Central memory CD8-positive, alpha-beta T cell (primary cell): Measurements from ENCODE around the gene REX1BD.
A peak's percentile ranks its signal among the peaks of the same experiment; 100 is the strongest.

Source experiments
- ATAC-seq: fragments of 150-1000 bp; cut with Tn5 transposase; replicated peaks from 2 replicates; pipeline ENCODE4 v1.10.0; 2022; ENCODE audit warnings: mild to moderate bottlenecking, moderate FRiP score, moderate number of reproducible peaks; ENCODE audit not compliant: poor library complexity, severe bottlenecking; ENCODE audit errors: extremely low read depth
- DNase-seq, 2 donors: peaks; one replicate each; pipeline ENCODE4 v3.0.0; 2021; ENCODE audit warnings: low spot score in 2 of 2
- H3K27ac Mint-ChIP-seq: one replicate; pipeline ENCODE4 v1.8.0; 2022; ENCODE audit warnings: low read depth, mild to moderate bottlenecking, moderate library complexity, mixed read lengths
- H3K27me3 Mint-ChIP-seq: one replicate; pipeline ENCODE4 v1.8.0; 2022; ENCODE audit warnings: mixed read lengths
- H3K36me3 Mint-ChIP-seq: one replicate; pipeline ENCODE4 v1.8.0; 2022; ENCODE audit warnings: mild to moderate bottlenecking, moderate library complexity, mixed read lengths; ENCODE audit not compliant: insufficient read depth
- H3K4me1 Mint-ChIP-seq: one replicate; pipeline ENCODE4 v1.8.0; 2022; ENCODE audit warnings: mixed read lengths
- H3K4me3 Mint-ChIP-seq: one replicate; pipeline ENCODE4 v1.8.0; 2022; ENCODE audit warnings: mild to moderate bottlenecking, moderate library complexity, mixed read lengths
- H3K9me3 Mint-ChIP-seq: one replicate; pipeline ENCODE4 v1.8.0; 2022; ENCODE audit warnings: mixed read lengths

REX1BD gene

GRCh38 chr19:18558604-18559003 is 30.0 kb upstream of the REX1BD start:
- H3K9me3 Mint-ChIP-seq = no peaks in the 10 kb centered on the region
- H3K27me3 Mint-ChIP-seq = no peaks in the 10 kb centered on the region
- no peak for ATAC-seq
- DNase-seq = no peak
- peak overlapping the region; percentile 91 for H3K27ac Mint-ChIP-seq
- peaks cover 25% of the 10 kb centered on the region for H3K4me1 Mint-ChIP-seq
- H3K4me3 Mint-ChIP-seq = peak overlapping the region; percentile 92
- H3K36me3 Mint-ChIP-seq = peaks cover 22% of the 10 kb centered on the region

- Mint-ChIP-seq H3K4me1 (peaks cover 25% of the 10 kb centered on the region), H3K36me3 (peaks cover 32% of the 10 kb centered on the region), H3K9me3 (no peaks in the 10 kb centered on the region), H3K27me3 (no peaks in the 10 kb centered on the region), H3K27ac (peak overlapping the region; percentile 29), H3K4me3 (peak overlapping the region; percentile 31)
- no peak for DNase-seq
- ATAC-seq = no peak
These were observed 28.9 kb upstream of the REX1BD start for GRCh38 chr19:18559685-18560084.

DNA sequence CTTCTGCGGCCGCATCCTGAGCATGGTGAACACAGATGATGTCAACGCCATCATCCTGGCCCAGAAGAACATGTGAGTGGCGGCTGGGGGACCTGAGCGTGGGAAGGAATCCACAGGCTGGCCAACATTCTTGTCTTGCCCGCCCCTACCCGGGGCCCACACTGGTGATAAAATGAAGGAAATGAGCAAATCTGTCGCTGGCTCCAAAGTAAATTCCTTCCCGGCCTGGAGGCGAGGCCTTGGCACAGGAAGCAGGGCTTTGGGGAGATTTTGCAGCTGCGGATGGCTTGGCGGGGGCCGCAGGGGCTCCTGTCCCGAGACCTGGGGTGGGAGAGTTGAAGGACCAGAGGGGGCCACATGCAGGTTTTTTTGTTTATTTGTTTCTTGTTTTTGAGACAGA is 26.5 kb upstream of the REX1BD start:
- ATAC-seq (no peak), DNase-seq (no peak)
- Mint-ChIP-seq H3K36me3 (peaks cover 51% of the 10 kb centered on the region), H3K27ac (no peak overlapping the region), H3K4me3 (no peak overlapping the region), H3K4me1 (peaks cover 25% of the 10 kb centered on the region), H3K27me3 (no peaks in the 10 kb centered on the region), H3K9me3 (no peaks in the 10 kb centered on the region)

DNA sequence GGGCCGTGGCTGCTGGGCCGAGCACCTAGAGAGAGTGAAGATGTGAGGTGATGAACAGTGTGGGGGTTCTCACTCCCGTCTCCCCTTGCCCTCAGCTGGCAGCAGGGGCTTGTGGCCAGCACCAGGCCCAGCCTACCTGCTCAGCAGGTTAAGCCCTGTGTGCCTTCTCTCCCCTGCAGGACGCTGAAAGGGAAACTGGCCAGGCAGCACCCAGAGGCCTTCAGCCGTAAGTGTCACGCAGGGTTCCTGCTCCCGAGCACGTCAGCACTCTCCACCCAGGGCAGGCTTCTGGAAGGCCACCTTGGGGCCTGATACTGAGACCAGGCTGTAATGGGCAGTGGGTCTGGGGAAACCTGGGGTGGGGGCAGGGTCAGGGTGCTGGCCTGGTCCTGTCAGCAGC is 21.6 kb upstream of the REX1BD start:
- Mint-ChIP-seq H3K4me3 (no peak overlapping the region), H3K27me3 (no peaks in the 10 kb centered on the region), H3K9me3 (no peaks in the 10 kb centered on the region), H3K27ac (no peak overlapping the region), H3K36me3 (peaks cover 51% of the 10 kb centered on the region), H3K4me1 (peaks cover 9% of the 10 kb centered on the region)
- ATAC-seq (no peak), DNase-seq (no peak)

DNA sequence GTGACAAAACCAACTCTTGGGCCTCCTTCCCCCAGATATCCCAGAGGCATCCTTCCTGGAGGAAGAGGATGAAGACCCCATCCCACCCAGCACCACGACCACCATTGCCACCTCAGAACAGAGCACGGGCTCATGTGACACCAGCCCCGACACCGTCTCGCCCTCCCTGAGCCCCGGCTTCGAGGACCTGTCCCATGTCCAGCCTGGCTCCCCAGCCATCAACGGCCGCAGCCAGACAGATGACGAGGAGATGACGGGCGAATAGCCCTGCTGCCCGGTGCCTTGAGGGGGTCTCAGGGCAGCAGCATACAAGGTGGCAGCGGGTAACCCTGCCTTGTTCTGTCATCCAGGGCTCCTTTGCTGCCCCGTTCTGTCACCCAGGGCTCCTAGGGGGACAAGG is 20.2 kb upstream of the REX1BD start:
- ATAC-seq = no peak
- no peaks in the 10 kb centered on the region for H3K9me3 Mint-ChIP-seq
- no peaks in the 10 kb centered on the region for H3K27me3 Mint-ChIP-seq
- H3K27ac Mint-ChIP-seq = no peak overlapping the region
- no peak for DNase-seq
- H3K4me3 Mint-ChIP-seq = no peak overlapping the region
- H3K4me1 Mint-ChIP-seq = peaks cover 23% of the 10 kb centered on the region
- H3K36me3 Mint-ChIP-seq = peaks cover 53% of the 10 kb centered on the region

DNA sequence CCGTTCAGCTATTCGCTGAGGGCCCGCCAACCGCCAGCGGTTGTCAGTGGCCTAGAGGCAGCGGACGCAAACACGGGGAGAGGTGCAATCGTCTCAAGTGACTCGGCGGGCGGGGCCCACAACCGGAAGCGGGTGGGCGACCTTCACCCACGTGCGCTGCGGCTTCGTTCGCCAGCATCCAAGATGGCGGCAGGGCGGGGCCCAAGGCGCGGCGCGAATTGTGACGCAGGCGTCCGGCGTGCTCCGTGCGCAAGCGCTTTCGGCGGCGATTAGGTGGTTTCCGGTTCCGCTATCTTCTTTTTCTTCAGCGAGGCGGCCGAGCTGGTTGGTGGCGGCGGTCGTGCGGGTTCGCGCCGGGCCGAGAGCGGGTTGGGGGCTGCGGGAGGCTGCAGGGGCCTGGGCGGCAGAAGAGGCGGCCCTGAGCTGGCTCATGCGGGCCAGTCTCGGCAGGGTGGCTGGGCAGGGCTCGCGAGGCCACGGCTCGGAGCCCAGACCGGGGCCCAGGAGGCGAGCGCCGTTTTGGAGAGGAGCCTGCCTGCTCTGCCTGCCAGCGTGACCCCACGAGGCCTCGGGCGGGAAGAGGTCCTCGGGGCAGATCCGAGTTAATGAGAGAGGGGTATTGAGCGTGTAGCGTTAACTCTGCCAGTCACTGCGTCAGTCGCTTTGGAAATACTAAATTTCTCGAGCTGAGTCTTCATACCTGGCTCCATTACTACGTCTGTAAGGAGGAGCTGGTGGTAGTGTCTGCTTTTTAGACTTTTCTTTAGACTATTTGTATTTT is 16.8 kb upstream of the REX1BD start, which contains the start of gene UBA52:
TSS of gene UBA52 (plus strand) at position 294 of the 781 bp plus-strand sequence. CDS start 1,444 bp downstream, outside the sequence.
- ATAC-seq = peak; percentile 96
- peak; percentile 99 for DNase-seq
- peak within 1 kb of the TSS; percentile 94 for H3K4me3 Mint-ChIP-seq
- peaks cover 25% of the 10 kb centered on the region for H3K4me1 Mint-ChIP-seq
- peaks cover 58% of the 10 kb centered on the region for H3K36me3 Mint-ChIP-seq
- H3K9me3 Mint-ChIP-seq = no peaks in the 10 kb centered on the region
- H3K27ac Mint-ChIP-seq = peak within 1 kb of the TSS; percentile 97
- H3K27me3 Mint-ChIP-seq = no peaks in the 10 kb centered on the region

- H3K4me3 Mint-ChIP-seq = no peak overlapping the region
- H3K27me3 Mint-ChIP-seq = no peaks in the 10 kb centered on the region
- ATAC-seq (no peak), DNase-seq (no peak)
- H3K9me3 Mint-ChIP-seq = no peaks in the 10 kb centered on the region
- peaks cover 25% of the 10 kb centered on the region for H3K4me1 Mint-ChIP-seq
- peaks cover 54% of the 10 kb centered on the region for H3K36me3 Mint-ChIP-seq
- no peak overlapping the region for H3K27ac Mint-ChIP-seq
These were observed 13.8 kb upstream of the REX1BD start for GRCh38 chr19:18574691-18575291.

- no peak for ATAC-seq
- Mint-ChIP-seq H3K36me3 (peaks cover 50% of the 10 kb centered on the region), H3K9me3 (no peaks in the 10 kb centered on the region), H3K27me3 (no peaks in the 10 kb centered on the region), H3K4me1 (peaks cover 23% of the 10 kb centered on the region), H3K4me3 (no peak overlapping the region), H3K27ac (no peak overlapping the region)
- DNase-seq = no peak
These were observed 12.2 kb upstream of the REX1BD start for GRCh38 chr19:18576383-18576782.

DNA sequence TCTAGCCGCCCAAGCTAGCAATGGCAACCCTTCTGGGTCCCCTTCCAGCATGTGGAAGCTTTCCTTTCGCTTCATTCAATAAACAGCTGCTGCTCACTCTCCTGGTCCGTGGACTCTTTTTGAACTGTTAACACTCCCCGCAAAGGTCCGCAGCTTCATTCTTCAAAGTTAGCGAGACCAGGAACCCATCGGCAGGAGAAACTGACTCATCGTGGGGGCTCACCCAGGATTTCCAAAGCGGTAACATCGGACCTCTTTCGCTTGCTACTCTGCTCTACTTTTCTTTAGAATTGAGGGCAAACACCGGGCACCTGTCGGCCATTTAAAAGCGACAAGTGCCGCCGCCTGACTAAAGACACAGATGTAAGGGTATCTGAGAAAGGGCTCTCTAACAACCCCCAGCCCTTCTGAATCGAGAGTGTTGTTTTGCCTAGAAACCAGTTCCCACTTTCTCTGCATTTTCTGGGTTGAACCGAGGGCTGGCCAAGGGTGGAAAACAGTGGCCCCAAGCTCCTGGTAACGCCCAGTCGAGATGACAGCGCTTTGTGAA is 11.2 kb upstream of the REX1BD start:
- Mint-ChIP-seq H3K27ac (no peak overlapping the region), H3K4me1 (peaks cover 12% of the 10 kb centered on the region), H3K4me3 (no peak overlapping the region), H3K36me3 (peaks cover 42% of the 10 kb centered on the region), H3K27me3 (no peaks in the 10 kb centered on the region), H3K9me3 (no peaks in the 10 kb centered on the region)
- no peak for DNase-seq
- no peak for ATAC-seq

- Mint-ChIP-seq H3K4me3 (no peak overlapping the region), H3K36me3 (peaks cover 21% of the 10 kb centered on the region)
These were observed 8.3 kb upstream of the REX1BD start for GRCh38 chr19:18580311-18580710.

DNA sequence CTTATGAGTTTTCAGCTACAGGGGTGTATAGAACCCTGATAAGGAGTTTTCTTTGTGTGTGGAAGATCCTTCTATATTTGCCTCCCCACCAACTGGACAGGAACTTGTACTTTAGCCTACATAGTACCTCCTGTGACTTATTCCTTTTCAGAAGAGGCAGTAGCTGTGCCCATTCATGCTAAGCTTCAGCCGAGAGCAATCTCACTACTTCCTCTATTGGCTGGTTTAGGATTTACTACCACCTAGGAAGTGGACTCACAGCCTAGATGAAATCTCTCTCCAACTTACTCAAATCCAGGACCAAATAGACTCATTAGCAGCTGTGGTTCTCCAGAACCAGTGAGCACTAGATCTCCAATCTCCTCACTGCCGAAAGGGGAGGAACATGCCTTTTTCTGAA is 2.3 kb upstream of the REX1BD start:
- Mint-ChIP-seq H3K27ac (no peak overlapping the region), H3K36me3 (peaks cover 12% of the 10 kb centered on the region), H3K27me3 (no peaks in the 10 kb centered on the region), H3K4me1 (peaks cover 29% of the 10 kb centered on the region), H3K9me3 (no peaks in the 10 kb centered on the region), H3K4me3 (no peak overlapping the region)
- DNase-seq = no peak
- no peak for ATAC-seq

More at GRCh38 chr19:18580311-18580710, 8.3 kb upstream of the REX1BD start:
- Mint-ChIP-seq H3K27ac (no peak overlapping the region), H3K4me1 (peaks cover 2% of the 10 kb centered on the region), H3K27me3 (no peaks in the 10 kb centered on the region), H3K9me3 (no peaks in the 10 kb centered on the region)
- DNase-seq (no peak), ATAC-seq (no peak)

DNA sequence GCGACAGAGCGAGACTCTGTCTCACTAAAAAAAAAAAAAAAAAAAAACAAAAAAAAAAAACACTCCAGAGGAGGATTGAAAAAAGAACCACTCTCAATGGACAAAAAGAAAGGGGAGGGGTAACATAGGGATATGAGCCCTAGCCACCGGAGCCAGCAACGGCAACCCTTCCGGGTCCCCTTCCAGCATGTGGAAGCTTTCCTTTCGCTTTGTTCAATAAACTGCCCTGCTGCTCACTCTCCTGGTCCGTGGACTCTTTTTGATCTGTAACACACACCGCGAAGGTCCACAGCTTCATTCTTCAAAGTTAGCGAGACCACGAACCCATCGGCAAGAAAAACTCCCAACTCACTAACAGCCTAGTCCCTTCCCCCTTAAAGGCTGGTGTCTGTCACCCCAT is 1.0 kb upstream of the REX1BD start:
- no peak for ATAC-seq
- H3K4me3 Mint-ChIP-seq = no peak overlapping the region
- H3K36me3 Mint-ChIP-seq = peaks cover 13% of the 10 kb centered on the region
- H3K27ac Mint-ChIP-seq = no peak overlapping the region
- H3K9me3 Mint-ChIP-seq = no peaks in the 10 kb centered on the region
- no peaks in the 10 kb centered on the region for H3K27me3 Mint-ChIP-seq
- no peak for DNase-seq
- peaks cover 29% of the 10 kb centered on the region for H3K4me1 Mint-ChIP-seq
